Adrenal gland (tissue), 5 donors: Measurements from ENCODE around the gene TTLL11.

ENCODE experiments used
- POLR2A ChIP-seq, 2 donors: fragments of 450-650 bp; IDR thresholded peaks; one replicate each; pipeline ENCODE4 v1.6.1; 2017; ENCODE audit warnings: antibody characterized with exemption in 2 of 2, mild to moderate bottlenecking in 2 of 2, moderate library complexity in 1 of 2
- TF ChIP-seq, protein P1 (sequence below), 6 experiments: fragments of 450-650 bp in 4 of 6; fragments of 200-600 bp in 2 of 6; sonication (generic) in 1 of 6; IDR thresholded peaks; 1 replicate in 5 of 6; 2 replicates in 1 of 6; pipeline versions ENCODE4 v1.5.1 to v1.8.0; 2016 to 2021; ENCODE audit warnings: antibody characterized with exemption in 6 of 6, mild to moderate bottlenecking in 2 of 6, moderate library complexity in 1 of 6
- donor health status: DM: no; HTN: no; CAD: no.

GRCh38 chr9:121926351-121926801 lies 166.7 kb downstream of the TTLL11 start:
- TF ChIP-seq, protein P1, sequence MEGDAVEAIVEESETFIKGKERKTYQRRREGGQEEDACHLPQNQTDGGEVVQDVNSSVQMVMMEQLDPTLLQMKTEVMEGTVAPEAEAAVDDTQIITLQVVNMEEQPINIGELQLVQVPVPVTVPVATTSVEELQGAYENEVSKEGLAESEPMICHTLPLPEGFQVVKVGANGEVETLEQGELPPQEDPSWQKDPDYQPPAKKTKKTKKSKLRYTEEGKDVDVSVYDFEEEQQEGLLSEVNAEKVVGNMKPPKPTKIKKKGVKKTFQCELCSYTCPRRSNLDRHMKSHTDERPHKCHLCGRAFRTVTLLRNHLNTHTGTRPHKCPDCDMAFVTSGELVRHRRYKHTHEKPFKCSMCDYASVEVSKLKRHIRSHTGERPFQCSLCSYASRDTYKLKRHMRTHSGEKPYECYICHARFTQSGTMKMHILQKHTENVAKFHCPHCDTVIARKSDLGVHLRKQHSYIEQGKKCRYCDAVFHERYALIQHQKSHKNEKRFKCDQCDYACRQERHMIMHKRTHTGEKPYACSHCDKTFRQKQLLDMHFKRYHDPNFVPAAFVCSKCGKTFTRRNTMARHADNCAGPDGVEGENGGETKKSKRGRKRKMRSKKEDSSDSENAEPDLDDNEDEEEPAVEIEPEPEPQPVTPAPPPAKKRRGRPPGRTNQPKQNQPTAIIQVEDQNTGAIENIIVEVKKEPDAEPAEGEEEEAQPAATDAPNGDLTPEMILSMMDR (IDR thresholded peaks at IDR 0.05), result no peak
- no peak for TF ChIP-seq POLR2A (IDR thresholded peaks at IDR 0.05)
